Mesenteric fat pad (tissue), 1 donor: Measurements from ENCODE around the gene LZIC. TPM values are rescaled to one million over a fixed set of nuclear protein-coding genes. Genes with fewer than 3 reads are reported as not detected.

Experiments used
- DNase-seq: peaks from one replicate; pipeline ENCODE4 v3.0.0-alpha.2; 2020; ENCODE audit warnings: low spot score
- long read RNA-seq: library from polyadenylated mRNA; unstranded; transcript quantifications from one replicate; pipeline ENCODE4 v2.0.0, GENCODE V29; 2020
- total RNA-seq: library from RNA; stranded (reverse); fragmentation: NEBNext Ultra II Directional; extraction: Animal tissue kit (Norgen Biotek cat#: 25700); gene quantifications from one replicate; pipeline ENCODE4 v1.2.1, GENCODE V29; 2021
- donor health status: DM: yes; HTN: yes; CAD: no.

Gene LZIC
- total RNA-seq = 23.4 TPM
- long read RNA-seq, transcript LZIC-202 (8 exons, 2,281 nt) = major isoform, 10 of 33 reads
- long read RNA-seq, transcript LZIC-201 (8 exons, 945 nt) = minor isoform, 7 of 33 reads
- long read RNA-seq, partial matches to known transcripts = 1 of 33 reads
- long read RNA-seq, other reads (novel, unspliced or antisense) = 14 of 33 reads

DNA sequence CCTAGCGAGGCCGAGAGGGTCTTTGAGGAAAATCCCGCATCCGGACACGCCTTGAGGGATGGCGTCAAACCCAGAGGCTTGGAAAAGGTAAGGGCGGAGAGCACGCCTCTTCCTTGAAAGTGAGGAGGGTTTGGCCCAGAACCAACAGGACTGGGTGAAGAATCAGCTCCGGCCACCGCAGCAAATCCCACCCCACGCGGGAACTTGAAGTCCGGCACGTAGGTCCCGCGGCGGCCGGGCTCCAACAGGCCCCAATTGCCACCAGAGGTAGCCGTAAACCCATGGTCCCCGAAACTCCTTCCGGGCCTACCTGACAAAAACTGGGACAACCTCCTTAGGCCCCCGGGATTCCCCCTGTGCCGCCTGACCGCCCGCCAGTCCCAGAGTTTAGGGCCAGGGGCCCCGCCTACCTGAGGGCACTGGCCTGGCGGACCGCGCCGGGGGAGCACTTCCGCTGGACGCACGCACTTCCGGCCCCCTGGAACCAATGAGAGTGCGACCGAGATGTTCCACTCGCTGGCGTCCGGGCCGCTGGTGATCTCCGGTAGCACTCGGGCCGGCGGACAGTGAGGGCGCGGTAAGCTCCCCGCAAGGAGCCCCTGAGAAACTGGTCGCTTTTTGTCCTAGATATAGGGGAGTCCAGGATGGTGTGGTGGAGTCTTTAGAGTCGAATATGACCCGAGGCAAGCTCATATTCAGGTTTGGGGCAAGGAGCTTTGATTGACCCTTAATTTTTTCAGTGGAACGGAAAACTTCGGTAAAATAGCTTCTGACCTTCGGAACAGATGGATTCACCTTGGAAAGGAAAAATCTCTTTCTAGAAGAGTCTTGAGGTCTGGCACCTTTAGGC lies at the start of gene LZIC, which contains the start of gene NMNAT1:
LZIC (minus strand) TSS at position 453 of the 850 bp plus-strand sequence. CDS start 6,772 bp downstream, outside the sequence.
NMNAT1 (plus strand) TSS at position 537 of the 850 bp plus-strand sequence. CDS start 28,599 bp downstream, outside the sequence.
- peak; percentile 98 for DNase-seq

DNA sequence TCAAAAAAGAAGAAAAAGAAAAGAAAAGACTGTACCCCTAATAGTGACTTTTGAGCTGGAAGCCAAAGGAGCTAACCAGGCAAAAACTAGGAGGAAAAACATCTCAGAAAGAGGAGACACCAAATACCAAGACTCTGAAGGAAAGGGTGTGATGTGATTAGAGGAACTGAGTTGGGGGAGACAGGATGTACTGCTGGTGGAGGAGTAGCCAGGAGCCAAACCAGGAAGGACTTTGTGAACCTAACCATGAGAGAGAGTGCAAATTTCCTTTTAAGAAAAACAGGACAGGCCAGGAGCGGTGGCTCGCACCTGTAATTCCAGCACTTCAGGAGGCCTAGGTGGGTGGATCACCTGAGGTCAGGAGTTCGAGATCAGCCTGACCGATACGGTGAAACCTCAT lies 49.7 kb upstream of the LZIC start:
- DNase-seq = no peak

DNA sequence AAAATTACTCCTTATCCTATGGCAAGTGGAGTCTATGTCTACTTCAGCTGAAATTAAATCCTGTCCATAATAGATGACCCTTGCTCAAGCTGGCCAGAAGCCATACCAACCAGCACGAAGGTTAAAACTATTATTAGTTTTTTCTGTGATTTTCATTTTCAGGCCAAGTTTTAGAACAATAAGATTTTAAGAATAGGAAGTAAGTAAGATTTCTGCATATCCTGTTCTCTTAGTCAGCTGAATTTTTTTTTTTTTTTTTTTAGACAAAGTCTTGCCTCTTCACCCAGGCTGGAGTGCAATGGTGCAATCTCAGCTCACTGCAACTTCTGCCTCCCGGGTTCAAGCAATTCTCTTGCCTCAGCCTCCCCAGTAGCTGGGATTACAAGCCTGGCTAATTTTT lies 47.8 kb upstream of the LZIC start:
- no peak for DNase-seq

GRCh38 chr1:9989773-9990172 lies 46.6 kb upstream of the LZIC start:
- no peak for DNase-seq

- no peak for DNase-seq
Measured at GRCh38 chr1:9985001-9985400, 41.8 kb upstream of the LZIC start.

DNA sequence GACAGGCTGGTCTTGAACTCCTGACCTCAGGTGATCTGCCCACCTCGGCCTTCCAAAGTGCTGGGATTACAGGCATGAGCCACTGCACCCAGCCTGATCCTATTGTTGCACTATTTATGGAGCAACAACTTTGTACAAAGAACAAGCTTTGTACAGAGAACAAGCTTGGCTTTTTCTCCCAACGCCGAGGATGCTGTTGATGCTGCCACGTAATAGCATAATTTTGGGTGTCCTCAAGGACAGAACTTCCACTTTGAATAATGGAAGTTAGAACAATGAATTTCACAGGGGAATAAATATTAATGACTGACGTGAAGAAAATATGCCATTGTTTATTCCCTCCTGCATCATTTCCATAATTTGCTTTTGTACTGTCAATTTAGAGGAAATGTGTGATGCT lies 41.1 kb upstream of the LZIC start:
- DNase-seq = no peak

DNA sequence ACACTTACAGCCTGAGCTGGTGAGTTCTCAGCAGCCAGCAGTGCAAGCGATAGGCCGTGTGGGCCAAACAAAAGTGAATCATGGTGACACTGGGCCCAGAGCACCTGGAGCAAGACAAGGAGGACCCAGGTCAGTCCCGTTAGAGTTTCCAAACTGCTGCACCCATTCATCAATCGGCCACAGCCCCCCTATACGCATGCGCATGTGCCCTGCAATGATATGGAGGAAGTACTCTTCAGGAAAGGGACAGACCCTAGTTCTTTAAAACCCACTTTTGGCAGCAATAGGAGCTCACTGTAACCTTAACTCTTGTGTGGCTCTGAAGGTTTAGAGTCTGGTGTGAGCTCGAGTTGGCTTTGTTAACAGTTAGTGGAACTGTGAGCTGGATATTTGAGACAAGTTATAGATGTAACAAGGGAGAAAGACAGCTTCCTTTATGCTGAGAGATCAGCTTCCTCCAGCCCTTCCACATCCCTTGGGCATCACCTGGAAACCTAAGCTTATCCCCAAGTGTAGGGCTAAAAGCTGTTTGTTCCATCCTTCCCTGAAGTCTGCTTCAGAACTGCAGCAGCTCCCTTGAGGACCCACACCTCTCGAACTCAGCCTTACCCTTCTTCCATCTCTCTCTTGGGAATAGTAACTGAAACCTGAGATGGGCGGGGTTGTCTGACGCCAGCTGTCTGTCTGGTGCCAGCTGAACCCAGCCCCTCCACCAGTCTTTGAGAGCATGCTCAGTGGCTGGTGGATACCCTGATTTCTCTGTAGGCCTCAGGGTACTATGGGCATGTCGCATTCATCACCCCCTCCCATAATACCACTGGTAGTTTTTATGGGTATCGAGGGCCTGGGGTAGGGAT lies 17.7 kb upstream of the LZIC start:
- no peak for DNase-seq

DNA sequence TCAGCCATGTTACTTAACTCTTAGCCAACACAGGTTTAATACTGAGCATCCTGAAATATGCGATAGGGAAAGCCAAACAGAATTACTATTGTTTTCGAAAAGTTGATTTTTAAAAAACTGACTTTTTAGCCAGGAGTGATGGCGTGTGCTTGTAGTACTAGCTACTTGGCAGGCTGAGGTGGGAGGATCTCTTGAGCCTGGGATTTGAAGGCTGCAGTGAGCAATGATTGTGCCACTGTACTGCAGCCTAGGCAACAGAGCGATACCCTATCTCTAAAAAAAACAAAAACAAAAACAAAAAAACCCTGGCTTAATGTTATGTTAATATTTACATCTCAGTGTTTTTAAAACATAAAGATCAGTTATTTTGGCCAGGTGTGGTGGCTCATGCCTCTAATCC lies 16.8 kb upstream of the LZIC start:
- DNase-seq = no peak

- no peak for DNase-seq
Measured at GRCh38 chr1:9957726-9958125, 14.5 kb upstream of the LZIC start.

DNA sequence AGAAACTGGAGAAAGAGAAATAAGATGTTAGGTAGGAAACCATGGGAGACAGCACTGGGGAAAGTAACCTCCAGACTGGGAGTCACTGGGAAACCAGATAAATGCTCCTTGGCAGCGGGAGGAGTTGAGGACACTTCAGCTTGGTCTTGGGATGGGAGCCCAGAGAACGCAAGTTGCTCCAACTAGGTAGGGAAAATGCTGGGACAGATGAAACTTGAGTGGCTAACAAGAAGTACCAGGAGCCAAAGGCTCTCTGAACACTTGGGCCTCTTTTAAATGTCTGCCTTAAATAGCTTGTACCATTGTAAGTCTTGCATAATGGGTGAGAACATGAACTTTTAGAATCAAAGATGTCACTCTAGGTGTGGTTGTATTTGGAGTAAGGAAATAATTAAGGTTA lies 3.1 kb upstream of the LZIC start:
- peak; percentile 2 for DNase-seq

- DNase-seq = peak; percentile 80
Measured at GRCh38 chr1:9942399-9942938, 722 bp downstream of the LZIC start.

DNA sequence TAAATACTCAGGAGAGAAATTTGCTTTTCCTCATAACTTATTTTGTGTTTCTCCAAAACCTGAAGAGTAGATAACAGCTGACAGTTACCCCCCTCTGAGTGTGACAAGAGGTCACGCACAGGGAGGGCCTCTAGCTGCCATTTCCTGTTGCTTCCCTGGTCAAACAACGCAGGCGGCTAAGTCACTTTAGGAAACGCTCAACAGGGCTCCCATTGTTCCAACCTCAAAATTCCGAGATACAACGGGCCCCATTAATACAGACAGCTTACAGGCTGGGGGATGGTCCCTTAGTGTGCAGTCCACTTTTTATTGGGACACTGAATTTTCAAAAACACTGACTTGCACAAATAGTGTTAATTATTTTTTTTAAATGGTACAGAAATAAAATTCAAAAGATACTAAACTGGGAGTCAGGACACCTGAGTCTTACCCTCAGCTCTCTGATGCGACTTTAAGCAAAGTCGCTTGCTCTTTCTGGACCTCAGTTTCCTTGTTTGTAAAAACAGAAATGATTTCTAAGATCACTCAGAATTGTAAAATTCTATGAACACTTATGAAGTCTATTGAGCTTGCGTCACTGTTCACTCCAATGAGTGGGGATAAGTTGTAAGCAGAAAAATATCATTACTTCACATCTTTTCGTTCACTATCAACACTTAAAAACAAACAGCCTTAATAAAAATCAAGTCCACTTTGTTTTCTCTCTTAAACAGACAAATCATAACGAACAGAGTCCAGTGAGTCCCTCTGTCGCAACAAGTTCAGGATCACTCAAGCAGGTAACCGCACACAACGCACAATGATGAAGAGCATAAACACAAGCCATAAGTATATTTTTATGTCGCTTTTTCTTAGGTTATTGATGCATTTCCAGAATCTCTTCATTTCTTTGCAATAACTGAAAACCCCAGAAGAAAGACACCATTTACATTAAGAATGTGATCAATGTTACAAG lies 13.5 kb downstream of the LZIC start:
- DNase-seq = peak; percentile 30

DNA sequence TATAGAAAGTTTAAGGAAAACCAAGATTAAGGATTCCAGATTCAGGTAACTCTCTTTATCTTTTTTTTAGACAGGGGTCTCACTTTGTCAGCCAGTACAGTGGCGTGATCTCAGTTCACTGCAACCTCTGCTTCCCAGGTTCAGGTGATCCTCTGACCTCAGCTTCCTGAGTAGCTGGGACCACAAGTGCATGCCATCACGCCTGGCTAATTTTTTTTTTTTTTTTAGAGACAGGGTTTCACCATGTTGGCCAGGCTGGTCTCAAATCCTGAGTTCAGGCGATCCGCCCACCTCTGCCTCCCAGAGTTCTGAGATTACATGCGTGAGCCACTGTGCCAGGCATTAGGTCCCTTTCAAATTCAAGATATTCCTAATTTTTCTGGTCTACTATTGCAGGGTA lies 15.9 kb downstream of the LZIC start:
- peak; percentile 16 for DNase-seq

DNA sequence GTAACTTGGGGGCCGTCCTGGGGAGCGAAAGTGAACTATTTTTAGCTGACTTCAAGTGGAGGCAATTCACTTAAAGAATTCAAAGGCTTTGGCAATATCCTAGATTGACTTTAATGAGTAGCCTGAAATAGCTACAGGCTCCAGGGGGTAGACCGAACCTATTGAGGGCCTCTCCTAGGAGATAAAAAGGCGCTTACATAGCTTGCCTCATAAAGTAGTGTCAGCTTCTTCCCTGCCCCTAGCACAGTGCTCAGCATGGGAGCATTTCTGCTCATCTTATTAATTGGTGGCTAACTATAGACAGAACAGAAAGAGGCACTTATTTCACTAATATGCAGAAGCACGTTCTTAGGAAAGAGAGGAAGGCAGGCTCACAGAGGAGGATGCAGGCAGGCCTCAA lies 20.8 kb downstream of the LZIC start:
- DNase-seq = no peak

- DNase-seq = peak; percentile 26
Measured at GRCh38 chr1:9920606-9921005, 22.6 kb downstream of the LZIC start.

GRCh38 chr1:9917901-9918300 lies 25.3 kb downstream of the LZIC start:
- DNase-seq = no peak

DNA sequence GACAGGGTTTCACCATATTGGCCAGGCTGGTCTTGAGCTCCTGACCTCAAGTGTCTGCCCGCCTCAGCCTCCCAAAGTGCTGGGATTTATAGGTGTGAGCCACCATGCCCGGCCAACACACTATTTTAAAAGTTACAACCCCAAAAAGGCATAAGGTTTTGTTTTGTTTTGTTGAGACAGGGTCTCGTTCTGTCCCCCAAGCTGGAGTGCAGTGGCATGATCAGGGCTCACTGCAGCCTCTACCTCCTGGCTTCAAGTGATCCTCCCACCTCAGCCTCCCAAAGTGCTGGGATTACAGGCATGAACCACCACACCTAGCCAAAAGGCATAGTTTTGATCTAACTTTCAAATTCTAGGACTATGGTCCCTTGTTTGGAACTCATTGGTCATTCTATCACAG lies 25.7 kb downstream of the LZIC start:
- DNase-seq = peak; percentile 51

- DNase-seq = no peak
Measured at GRCh38 chr1:9916452-9916851, 26.7 kb downstream of the LZIC start.

DNA sequence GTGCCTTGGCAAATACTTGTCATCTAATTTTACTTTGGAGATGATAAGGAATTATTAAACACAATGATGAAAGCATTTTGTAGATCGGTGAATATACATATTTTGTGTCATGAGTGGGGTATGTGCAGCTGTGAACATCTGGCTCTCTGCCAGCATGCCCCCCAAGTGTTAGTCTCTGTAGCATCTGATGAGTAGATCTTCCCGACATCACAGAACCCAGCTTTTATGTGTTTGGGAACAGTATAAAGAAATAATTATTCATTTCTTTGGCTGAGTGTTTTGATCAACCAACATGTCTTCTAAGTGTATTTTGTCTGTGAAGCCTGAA lies 28.6 kb downstream of the LZIC start:
- peak; percentile 65 for DNase-seq

GRCh38 chr1:9912264-9912936 lies 30.8 kb downstream of the LZIC start:
- DNase-seq = peak; percentile 33
